ENCODE measurements around the gene GPR180.

DNA sequence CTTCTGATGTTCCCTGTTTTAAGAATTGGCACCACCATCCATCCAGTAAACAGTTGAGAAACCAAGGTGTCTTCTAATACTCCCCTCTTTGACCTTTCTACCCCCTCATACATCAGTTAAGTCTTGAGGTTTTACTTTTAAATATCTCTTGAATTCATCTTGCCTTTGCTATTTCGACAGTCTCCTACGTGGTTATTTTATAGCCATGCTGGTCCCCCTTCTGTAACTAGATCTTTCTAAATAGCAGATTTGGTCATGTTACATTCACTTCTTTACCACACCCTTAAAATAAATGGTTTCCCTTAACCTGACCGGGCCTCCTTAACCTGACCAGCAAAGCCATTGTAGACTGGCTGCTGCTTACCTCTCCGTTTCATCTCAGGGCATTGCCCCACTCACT, 5.4 kb downstream of the GPR180 start:
- TF ChIP-seq ZFYVE20 (CRISPR knock-in tag; IDR thresholded peaks at IDR 0.05; ENCODE audit: borderline replicate concordance, low read depth) (no peak), CBFB (CRISPR knock-in tag; IDR thresholded peaks at IDR 0.05) (no peak), POLR2A (IDR thresholded peaks at IDR 0.05; ENCODE audit: insufficient read depth in 1 of 2, low read depth in 2 of 2, low read length in 2 of 2) (no peak), ZNF879 (CRISPR knock-in tag; IDR thresholded peaks at IDR 0.05) (no peak)
